GM21515 (cell line): Measurements from ENCODE around the gene SMC3.

Experiments used
- ATAC-seq: cut with Tn5 transposase; IDR thresholded peaks from one replicate; pipeline ENCODE4 v1.9.1; 2021; ENCODE audit not compliant: unreplicated experiment

The SMC3 gene

DNA sequence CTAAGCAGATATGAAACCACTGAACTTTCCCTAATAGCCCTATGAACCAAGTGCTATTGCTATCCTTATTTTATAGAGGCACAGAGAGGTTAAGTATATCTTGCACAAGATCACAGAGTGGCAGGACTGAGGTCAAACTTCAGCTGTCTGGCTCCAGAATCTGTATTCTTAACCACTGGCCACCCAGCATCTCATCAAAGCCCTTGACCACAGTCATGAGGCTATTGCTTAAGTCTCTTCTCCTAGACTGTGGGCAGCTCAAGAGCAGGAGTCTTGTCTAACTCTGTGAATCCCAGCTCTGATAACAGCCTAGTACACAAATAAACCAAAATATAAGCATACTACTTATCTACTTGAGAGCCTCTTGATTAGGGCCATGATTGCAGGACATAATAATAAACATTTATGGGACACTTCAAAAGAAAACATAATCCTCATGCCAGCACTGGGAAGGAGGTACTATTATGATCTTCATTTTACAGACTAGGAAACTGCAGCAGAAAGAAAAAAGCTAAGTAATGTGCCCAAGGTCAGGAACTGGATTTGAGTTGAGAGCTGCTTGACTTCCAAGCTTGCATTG lies 22.4 kb upstream of the SMC3 start:
- no peak for ATAC-seq

- ATAC-seq, result no peak
Measured at GRCh38 chr10:110546077-110546476, 21.4 kb upstream of the SMC3 start.

DNA sequence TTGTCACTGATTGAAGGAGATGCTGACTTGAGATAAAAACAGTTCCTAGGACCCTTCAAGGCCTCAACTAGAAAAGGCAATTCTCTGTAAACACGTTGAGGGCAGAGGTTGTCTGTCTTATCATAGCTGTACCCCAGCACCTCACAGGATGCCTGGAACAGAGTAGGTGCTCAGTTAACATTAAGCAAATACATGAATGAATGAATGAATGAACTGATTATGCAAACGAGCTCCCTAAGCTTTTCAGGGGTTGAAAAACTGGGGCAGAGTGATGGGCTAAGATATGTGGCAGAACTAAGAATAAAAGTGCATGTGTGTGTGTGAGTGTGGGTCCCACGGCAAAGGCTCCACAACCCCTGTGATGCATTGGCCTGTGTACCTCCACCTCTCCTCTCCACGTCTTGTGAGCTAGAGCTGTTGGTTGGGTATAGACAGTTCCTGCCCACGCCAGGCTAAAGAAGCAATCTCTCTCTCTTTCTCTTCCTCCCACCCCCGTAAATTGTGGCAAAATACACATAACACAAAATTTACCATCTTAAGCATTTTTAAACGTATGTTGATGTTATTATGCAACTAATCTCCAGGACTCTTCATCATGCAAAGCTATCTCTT lies 20.9 kb upstream of the SMC3 start:
- no peak for ATAC-seq

GRCh38 chr10:110547139-110547761 lies 20.2 kb upstream of the SMC3 start:
- ATAC-seq, result no peak

- no peak for ATAC-seq
Measured at GRCh38 chr10:110548002-110548401, 19.5 kb upstream of the SMC3 start.

DNA sequence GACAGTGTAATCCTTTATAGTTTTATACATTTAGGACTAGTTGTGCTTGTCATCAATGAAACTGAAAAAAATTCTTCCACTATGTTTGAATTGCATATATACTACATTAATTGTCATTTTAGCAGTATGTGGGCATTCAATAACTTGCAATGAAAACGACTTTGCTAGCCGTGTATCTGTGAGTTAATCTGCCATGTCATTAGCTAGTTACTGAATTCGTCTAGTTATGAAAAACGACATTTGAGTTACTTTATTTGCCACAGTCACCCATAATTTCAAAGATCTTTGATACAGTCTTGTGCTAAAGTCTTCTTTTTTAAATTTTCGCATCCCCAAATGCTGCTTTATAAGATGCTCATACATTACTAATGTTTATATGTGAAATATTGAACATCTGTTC lies 18.3 kb upstream of the SMC3 start:
- ATAC-seq, result no peak

- ATAC-seq, result no peak
Measured at GRCh38 chr10:110553905-110554304, 13.6 kb upstream of the SMC3 start.

GRCh38 chr10:110556296-110556695 lies 11.2 kb upstream of the SMC3 start:
- no peak for ATAC-seq

DNA sequence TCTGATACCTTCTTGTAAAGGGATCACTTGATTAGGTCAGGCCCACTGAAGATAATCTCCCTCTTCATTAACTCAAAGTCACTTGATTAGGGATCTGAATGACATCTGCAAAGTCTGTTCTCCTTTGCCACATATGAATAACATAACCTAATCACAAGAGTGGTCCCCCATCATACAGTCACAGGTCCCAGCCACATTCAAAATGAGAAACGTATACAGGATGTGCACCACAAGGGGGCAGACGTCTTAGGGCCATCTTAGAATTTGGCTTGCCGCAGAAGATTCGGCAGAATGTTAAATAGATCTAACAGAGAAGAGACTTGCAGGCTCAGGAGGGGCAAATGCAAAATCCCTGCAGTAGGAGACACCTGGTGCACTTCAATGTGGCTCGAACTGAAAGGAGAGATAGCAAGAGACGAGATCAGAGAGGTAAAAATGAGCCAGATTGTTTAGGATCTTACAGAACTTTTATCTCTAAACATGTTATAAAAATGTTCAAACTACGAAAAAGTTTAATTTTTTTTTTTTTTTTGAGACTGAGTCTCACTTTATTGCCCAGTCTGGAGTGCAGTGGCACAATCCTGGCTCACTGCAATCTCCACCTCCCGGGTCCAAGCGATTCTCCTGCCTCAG lies 10.4 kb upstream of the SMC3 start:
- peak; percentile 85 for ATAC-seq

GRCh38 chr10:110558041-110558440 lies 9.5 kb upstream of the SMC3 start:
- ATAC-seq, result no peak

- no peak for ATAC-seq
Measured at GRCh38 chr10:110560012-110560411, 7.5 kb upstream of the SMC3 start.

GRCh38 chr10:110561292-110561691 lies 6.2 kb upstream of the SMC3 start:
- no peak for ATAC-seq

DNA sequence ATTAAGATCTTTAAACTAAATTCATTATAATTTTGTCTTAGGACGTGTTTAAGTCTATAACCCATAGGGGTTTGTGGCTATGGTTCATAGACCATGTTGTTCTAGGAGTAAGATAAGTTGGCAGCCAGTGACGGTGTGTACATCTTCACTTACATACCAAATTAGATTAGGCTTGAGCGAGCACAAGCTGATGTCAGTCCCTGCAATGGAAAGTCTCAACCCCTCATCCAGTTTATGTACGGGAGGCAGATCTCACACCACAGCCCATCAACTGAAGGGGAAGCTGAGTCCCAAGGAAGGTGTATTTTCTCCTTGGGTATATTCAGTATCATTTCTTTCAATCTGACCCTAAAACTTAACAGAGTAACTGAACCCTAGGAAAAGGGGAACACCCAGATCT lies 5.1 kb upstream of the SMC3 start:
- no peak for ATAC-seq

DNA sequence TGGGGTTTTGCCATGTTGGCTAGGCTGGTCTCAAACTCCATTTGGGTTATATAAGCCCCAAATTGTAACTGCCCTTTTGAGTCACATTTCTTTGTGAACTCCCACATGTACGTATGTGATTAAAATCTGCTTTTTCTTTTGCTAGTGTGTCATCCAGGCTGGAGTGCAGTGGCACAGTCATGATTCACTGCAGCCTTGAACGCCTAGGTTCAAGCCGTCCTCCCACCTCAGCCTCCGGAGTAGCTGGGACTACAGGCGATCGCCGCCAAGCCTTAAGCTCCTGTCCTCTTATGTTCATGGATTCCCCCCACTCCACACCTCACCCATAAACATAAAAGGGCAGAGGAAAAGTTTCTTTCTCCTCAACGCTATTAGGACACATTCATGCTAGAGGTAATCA lies 4.4 kb upstream of the SMC3 start:
- no peak for ATAC-seq

DNA sequence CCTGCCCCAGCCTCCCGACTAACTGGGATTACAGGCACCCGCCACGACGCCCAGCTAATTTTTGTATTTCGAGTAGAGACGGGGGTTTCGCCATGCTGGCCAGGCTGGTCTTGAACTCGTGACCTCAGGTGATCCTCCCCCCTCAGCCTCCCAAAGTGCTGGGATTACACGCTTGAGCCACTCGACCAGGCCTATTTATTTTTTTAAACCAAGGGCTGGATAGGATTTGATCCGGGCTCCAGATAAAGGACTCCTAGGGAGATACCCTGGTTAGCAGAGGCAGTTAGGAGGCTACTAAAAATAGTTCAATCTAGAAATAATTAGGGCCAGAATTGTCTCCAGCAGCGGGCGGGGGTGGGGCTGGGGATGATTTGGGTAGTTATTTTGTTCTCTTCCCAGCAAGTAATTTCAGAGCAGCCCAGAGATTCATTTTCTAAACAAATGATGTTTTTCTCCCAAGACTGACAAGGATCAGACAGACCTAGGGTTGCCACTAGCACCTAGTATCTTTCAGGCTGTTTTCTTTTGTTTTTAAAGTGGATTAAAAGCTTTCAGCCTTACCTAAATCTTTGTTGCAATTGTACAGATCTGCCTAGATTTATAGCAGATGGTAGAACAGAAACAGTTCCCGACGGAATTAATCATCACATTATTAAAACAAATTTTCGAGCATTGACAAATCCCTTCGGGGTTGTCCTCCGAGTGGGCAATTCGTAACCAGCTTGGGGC lies 859 bp upstream of the SMC3 start:
- no peak for ATAC-seq

DNA sequence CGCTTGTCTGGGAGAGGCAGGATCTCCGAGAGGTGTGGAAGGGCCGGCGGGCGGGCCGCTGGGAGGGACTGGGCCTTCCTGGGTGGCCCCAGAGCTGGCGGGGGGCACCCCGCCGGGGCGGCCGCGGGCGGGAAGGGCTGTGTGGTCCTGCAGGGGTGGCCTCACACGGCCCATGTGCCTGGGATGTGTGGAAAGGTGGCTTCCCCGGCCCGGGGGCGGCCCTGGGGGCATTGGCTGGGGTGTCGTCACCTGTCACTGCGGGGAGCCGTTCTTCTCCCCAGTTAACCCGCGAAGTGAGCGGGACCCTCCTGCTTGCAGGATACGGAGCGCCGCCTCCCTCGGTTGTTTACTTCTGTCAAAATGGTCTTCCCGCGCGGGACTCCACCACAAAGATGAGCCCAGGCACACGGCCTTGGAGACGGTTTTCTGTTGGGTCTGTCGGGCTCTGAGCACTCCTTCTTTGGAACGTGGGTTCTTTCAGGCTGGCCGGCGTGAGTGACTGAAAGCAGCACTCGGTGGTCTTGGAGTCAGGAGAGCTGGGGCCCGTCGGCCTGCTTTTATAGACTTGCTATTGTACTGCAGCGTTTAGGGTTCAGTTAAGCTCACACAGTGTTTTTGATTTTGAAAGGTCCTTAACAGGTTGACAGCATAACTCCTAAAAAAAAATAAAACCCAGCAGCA lies 700 bp downstream of the SMC3 start:
- peak; percentile 30 for ATAC-seq

DNA sequence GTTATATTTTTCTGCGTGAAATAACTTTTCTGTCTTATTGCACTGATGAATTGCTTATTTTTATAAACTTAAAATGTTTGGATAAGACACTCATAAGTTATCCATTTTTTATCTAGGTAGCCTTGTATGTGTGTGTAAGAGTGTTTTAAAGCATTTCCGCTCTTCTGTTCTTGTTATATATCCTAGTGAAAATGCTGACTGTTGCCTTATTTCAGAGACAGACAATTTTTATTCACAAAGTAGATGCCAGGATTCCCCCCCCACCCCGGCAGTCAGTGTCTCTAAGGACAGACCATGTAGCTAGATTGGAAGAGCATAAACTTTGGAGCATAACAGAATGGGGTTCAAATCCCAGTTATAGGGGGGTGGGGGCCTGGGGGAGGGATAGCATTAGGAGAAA lies 1.6 kb downstream of the SMC3 start:
- no peak for ATAC-seq

DNA sequence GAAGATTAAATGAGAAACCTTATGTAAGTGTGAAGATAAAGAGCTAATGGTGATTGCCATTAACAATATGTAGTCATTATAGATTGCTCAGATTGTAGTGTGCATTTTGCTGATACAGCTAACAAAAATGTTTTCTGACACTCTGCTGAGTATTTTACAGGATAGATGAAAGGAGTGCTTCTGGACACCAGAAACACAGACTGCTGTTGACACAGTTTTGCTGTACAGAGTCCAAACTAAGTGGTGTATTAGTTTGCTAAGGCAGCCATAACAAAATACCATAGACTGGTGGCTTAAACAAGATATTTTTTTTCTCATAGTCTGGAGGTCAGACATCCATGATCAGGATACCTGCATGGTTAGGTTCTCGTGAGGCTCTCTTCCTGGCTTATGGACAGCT lies 2.2 kb downstream of the SMC3 start:
- no peak for ATAC-seq

DNA sequence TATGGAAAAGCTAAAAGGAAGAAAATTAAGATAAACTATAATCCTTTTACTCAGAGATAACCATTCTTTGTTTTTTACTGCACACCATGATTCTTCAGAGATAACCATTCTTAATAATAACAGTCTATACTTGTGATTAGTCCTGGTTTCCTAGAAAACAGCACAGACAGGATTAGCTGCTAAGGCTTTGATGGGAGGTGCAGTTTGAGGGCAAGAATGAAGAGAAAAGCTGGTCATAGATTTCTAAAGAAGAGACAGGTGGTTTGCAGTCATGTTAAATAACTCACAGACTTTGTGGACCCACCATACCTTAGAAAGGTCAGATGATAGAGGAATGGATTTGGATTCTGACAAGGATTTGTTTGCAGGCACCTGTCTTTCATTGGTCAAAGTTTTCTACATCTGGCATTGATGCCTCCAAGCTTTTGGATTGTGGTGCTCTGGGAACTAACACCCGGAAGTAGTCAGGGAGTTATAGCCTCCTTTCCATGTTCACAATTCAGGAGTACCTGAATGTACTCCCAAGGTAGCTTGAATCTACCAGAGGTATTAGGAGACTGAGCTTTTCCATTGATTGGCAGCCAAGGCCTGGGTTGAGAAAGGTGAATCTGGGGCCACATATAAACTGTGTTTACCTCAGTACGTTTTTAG lies 3.7 kb downstream of the SMC3 start:
- no peak for ATAC-seq

GRCh38 chr10:110572862-110573261 lies 5.4 kb downstream of the SMC3 start:
- no peak for ATAC-seq

GRCh38 chr10:110574420-110574819 lies 6.9 kb downstream of the SMC3 start:
- no peak for ATAC-seq
